Vagina (tissue), 2 donors: ENCODE results near the gene ST6GALNAC3. TPM values are rescaled to one million over a fixed set of nuclear protein-coding genes. Genes with fewer than 3 reads are reported as not detected.

Experiments
- DNase-seq, 2 donors: peaks; one replicate each; pipeline ENCODE4 v3.0.0-alpha.2; 2017; ENCODE audit errors: extremely low spot score in 2 of 2
- H3K27ac ChIP-seq: fragments of 200-600 bp; sonication (generic); one replicate; pipeline ENCODE4 v1.5.1; 2019
- H3K27me3 ChIP-seq: fragments of 200-600 bp; sonication (generic); one replicate; pipeline ENCODE4 v1.5.1; 2019
- H3K36me3 ChIP-seq, 2 donors: fragments of 200-600 bp; sonication (generic); one replicate each; pipeline ENCODE4 v1.5.1; 2017 to 2019
- H3K4me1 ChIP-seq: fragments of 200-600 bp; sonication (generic); one replicate; pipeline ENCODE4 v1.5.1; 2019
- H3K4me3 ChIP-seq, 2 donors: fragments of 200-600 bp; sonication (generic); 1 replicate in 1 of 2; 2 replicates in 1 of 2; pipeline ENCODE4 v1.5.1; 2016 to 2019
- H3K9me3 ChIP-seq: fragments of 200-600 bp; sonication (generic); one replicate; pipeline ENCODE4 v1.5.1; 2019
- CTCF ChIP-seq, 3 experiments: fragments of 450-650 bp in 2 of 3; fragments of 200-600 bp in 1 of 3; sonication (generic) in 1 of 3; IDR thresholded peaks; one replicate each; pipeline ENCODE4 v1.5.1; 2017 to 2019; ENCODE audit warnings: antibody characterized with exemption in 3 of 3, mild to moderate bottlenecking in 2 of 3, moderate library complexity in 2 of 3
- POLR2A ChIP-seq, 2 donors: fragments of 450-650 bp; IDR thresholded peaks; one replicate each; pipeline ENCODE4 v1.6.1; 2017; ENCODE audit warnings: antibody characterized with exemption in 2 of 2, mild to moderate bottlenecking in 2 of 2, moderate library complexity in 2 of 2
- POLR2AphosphoS5 ChIP-seq, 2 donors: sonication (generic); formaldehyde crosslinking; IDR thresholded peaks; one replicate each; pipeline ENCODE4 v1.9.0; 2017; ENCODE audit warnings: antibody characterized with exemption in 2 of 2, mild to moderate bottlenecking in 2 of 2, low read depth in 1 of 2; ENCODE audit not compliant: insufficient read depth in 1 of 2
- intact Hi-C: fragments of 100-400 bp; cut with DNase I; formaldehyde crosslinking; loops from one replicate; pipeline ENCODE4 v1.15.1; 2023
- total RNA-seq: library from RNA; depleted of rRNA; stranded (reverse); fragments of >200 nt; gene quantifications from one replicate; pipeline ENCODE4 v1.2.3, GENCODE V29; 2016

Gene ST6GALNAC3
- 21.1 TPM for total RNA-seq

GRCh38 chr1:76074321-76075187 is at the start of gene ST6GALNAC3:
ST6GALNAC3 (plus strand) TSS chr1:76074746.
- no peak for TF ChIP-seq POLR2A (IDR thresholded peaks at IDR 0.05)
- TF ChIP-seq CTCF (IDR thresholded peaks at IDR 0.05), result no peak
- peak in 1 of 2 donors; percentile 68 for TF ChIP-seq POLR2AphosphoS5 (IDR thresholded peaks at IDR 0.05; ENCODE audit: insufficient read depth in 1 of 2, low read depth in 1 of 2)
- no peaks in the 10 kb centered on the region for H3K4me1 ChIP-seq
- no peaks in the 10 kb centered on the region for H3K27me3 ChIP-seq
- peak in 1 of 2 donors; percentile 89 for DNase-seq
- H3K36me3 ChIP-seq, result no peaks in the 10 kb centered on the region
- peak within 1 kb of the TSS; percentile 49 to 55 for H3K4me3 ChIP-seq
- intact Hi-C loops, result no loop called here
- no peaks in the 10 kb centered on the region for H3K9me3 ChIP-seq
- peak within 1 kb of the TSS; percentile 64 for H3K27ac ChIP-seq

GRCh38 chr1:76027341-76027740 is 47.2 kb upstream of the ST6GALNAC3 start:
- H3K27me3 ChIP-seq, result no peaks in the 10 kb centered on the region
- H3K4me3 ChIP-seq, result no peak overlapping the region
- H3K36me3 ChIP-seq, result no peaks in the 10 kb centered on the region
- H3K4me1 ChIP-seq, result no peaks in the 10 kb centered on the region
- no peak for DNase-seq
- no peak overlapping the region for H3K27ac ChIP-seq
- TF ChIP-seq CTCF (IDR thresholded peaks at IDR 0.05) (no peak), POLR2AphosphoS5 (IDR thresholded peaks at IDR 0.05; ENCODE audit: insufficient read depth in 1 of 2, low read depth in 1 of 2) (no peak)
- intact Hi-C loops, result no loop called here
- no peaks in the 10 kb centered on the region for H3K9me3 ChIP-seq

GRCh38 chr1:76029331-76029730 is 45.2 kb upstream of the ST6GALNAC3 start:
- no peaks in the 10 kb centered on the region for H3K9me3 ChIP-seq
- H3K4me3 ChIP-seq, result no peak overlapping the region
- intact Hi-C loops, result no loop called here
- TF ChIP-seq POLR2AphosphoS5 (IDR thresholded peaks at IDR 0.05; ENCODE audit: insufficient read depth in 1 of 2, low read depth in 1 of 2) (no peak), CTCF (IDR thresholded peaks at IDR 0.05) (no peak), POLR2A (IDR thresholded peaks at IDR 0.05) (no peak)
- H3K27me3 ChIP-seq, result no peaks in the 10 kb centered on the region
- no peak for DNase-seq
- no peaks in the 10 kb centered on the region for H3K36me3 ChIP-seq
- H3K27ac ChIP-seq, result no peak overlapping the region
- H3K4me1 ChIP-seq, result no peaks in the 10 kb centered on the region

GRCh38 chr1:76031496-76031895 is 43.0 kb upstream of the ST6GALNAC3 start:
- DNase-seq, result no peak
- Histone ChIP-seq H3K4me3 (no peak overlapping the region), H3K4me1 (no peaks in the 10 kb centered on the region), H3K36me3 (no peaks in the 10 kb centered on the region), H3K27ac (no peak overlapping the region), H3K27me3 (no peaks in the 10 kb centered on the region), H3K9me3 (no peaks in the 10 kb centered on the region)
- intact Hi-C loops, result no loop called here
- TF ChIP-seq POLR2A (IDR thresholded peaks at IDR 0.05) (no peak), POLR2AphosphoS5 (IDR thresholded peaks at IDR 0.05; ENCODE audit: insufficient read depth in 1 of 2, low read depth in 1 of 2) (no peak), CTCF (IDR thresholded peaks at IDR 0.05) (no peak)

- Histone ChIP-seq H3K4me1 (no peaks in the 10 kb centered on the region), H3K9me3 (no peaks in the 10 kb centered on the region), H3K36me3 (no peaks in the 10 kb centered on the region), H3K27me3 (no peaks in the 10 kb centered on the region), H3K27ac (no peak overlapping the region), H3K4me3 (no peak overlapping the region)
- no peak for TF ChIP-seq CTCF (IDR thresholded peaks at IDR 0.05)
- TF ChIP-seq POLR2AphosphoS5 (IDR thresholded peaks at IDR 0.05; ENCODE audit: insufficient read depth in 1 of 2, low read depth in 1 of 2), result no peak
- TF ChIP-seq POLR2A (IDR thresholded peaks at IDR 0.05), result no peak
- no peak for DNase-seq
- intact Hi-C loops, result no loop called here
Measured at GRCh38 chr1:76033800-76034475, 40.6 kb upstream of the ST6GALNAC3 start.
